Liver (tissue), 9 donors: ENCODE data around the gene EVC. TPM values are rescaled to one million over a fixed set of nuclear protein-coding genes. Genes with fewer than 3 reads are reported as not detected.

Source experiments
- DNase-seq: peaks from one replicate; pipeline ENCODE4 v3.0.0-alpha.2; 2017; ENCODE audit warnings: low spot score
- H3K27ac ChIP-seq, 2 donors: one replicate each; pipeline ENCODE4 v1.7.0; 2013; ENCODE audit warnings: inconsistent platforms in 2 of 2, low read length in 2 of 2, control low read depth in 1 of 2, low read depth in 1 of 2, mild to moderate bottlenecking in 1 of 2
- H3K27me3 ChIP-seq, 4 donors: one replicate each; pipeline versions ENCODE4 v1.6.1 to v1.7.0; 2013; ENCODE audit warnings: low read length in 3 of 4, inconsistent platforms in 1 of 4, mild to moderate bottlenecking in 1 of 4, moderate library complexity in 1 of 4; ENCODE audit not compliant: control insufficient read depth in 4 of 4, insufficient read depth in 4 of 4
- H3K36me3 ChIP-seq, 4 donors: one replicate each; pipeline versions ENCODE4 v1.6.1 to v1.7.0; 2013; ENCODE audit warnings: low read length in 3 of 4, mild to moderate bottlenecking in 3 of 4, low read depth in 1 of 4, moderate library complexity in 1 of 4; ENCODE audit not compliant: control insufficient read depth in 4 of 4, insufficient read depth in 3 of 4
- H3K4me1 ChIP-seq, 4 donors: one replicate each; pipeline versions ENCODE4 v1.6.1 to v1.7.0; 2013; ENCODE audit warnings: low read length in 3 of 4, mild to moderate bottlenecking in 3 of 4, moderate library complexity in 1 of 4; ENCODE audit not compliant: control insufficient read depth in 4 of 4, insufficient read depth in 4 of 4
- H3K4me3 ChIP-seq, 3 donors: one replicate each; pipeline versions ENCODE4 v1.6.1 to v1.7.0; 2013; ENCODE audit warnings: low read length in 3 of 3, control low read depth in 1 of 3, low read depth in 1 of 3, mild to moderate bottlenecking in 1 of 3
- H3K9ac ChIP-seq, 2 donors: one replicate each; pipeline ENCODE4 v1.7.0; 2013; ENCODE audit warnings: low read length in 2 of 2, mild to moderate bottlenecking in 2 of 2, moderate library complexity in 2 of 2, control low read depth in 1 of 2, low read depth in 1 of 2
- H3K9me3 ChIP-seq, 4 donors: one replicate each; pipeline versions ENCODE4 v1.6.1 to v1.7.0; 2013; ENCODE audit warnings: low read length in 3 of 4; ENCODE audit not compliant: control insufficient read depth in 4 of 4
- ATF3 ChIP-seq: IDR thresholded peaks from 2 replicates; pipeline ENCODE4 v1.6.1; 2016; ENCODE audit warnings: antibody characterized with exemption
- EGR1 ChIP-seq, 2 donors: IDR thresholded peaks; 2 replicates each; pipeline ENCODE4 v1.6.1; 2016 to 2018; ENCODE audit warnings: antibody characterized with exemption in 2 of 2, low read depth in 2 of 2
- FOXA1 ChIP-seq: IDR thresholded peaks from 2 replicates; pipeline ENCODE4 v1.6.1; 2016; ENCODE audit warnings: antibody characterized with exemption
- FOXA2 ChIP-seq: IDR thresholded peaks from 2 replicates; pipeline ENCODE4 v1.6.1; 2016; ENCODE audit warnings: antibody characterized with exemption
- GABPA ChIP-seq, 2 donors: IDR thresholded peaks in 1 of 2; conservative IDR thresholded peaks in 1 of 2; 2 replicates each; pipeline ENCODE4 v1.6.1; 2016; ENCODE audit warnings: antibody characterized with exemption in 2 of 2, mild to moderate bottlenecking in 1 of 2, moderate library complexity in 1 of 2
- HNF4A ChIP-seq, 2 donors: conservative IDR thresholded peaks; 2 replicates each; pipeline ENCODE4 v1.6.1; 2016; ENCODE audit warnings: antibody characterized with exemption in 2 of 2, mild to moderate bottlenecking in 2 of 2
- HNF4G ChIP-seq: IDR thresholded peaks from 2 replicates; pipeline ENCODE4 v1.6.1; 2016; ENCODE audit warnings: antibody characterized with exemption
- JUND ChIP-seq, 2 donors: IDR thresholded peaks; 2 replicates each; pipeline ENCODE4 v1.6.1; 2016; ENCODE audit warnings: antibody characterized with exemption in 2 of 2
- MAX ChIP-seq: IDR thresholded peaks from 2 replicates; pipeline ENCODE4 v1.6.1; 2016; ENCODE audit warnings: antibody characterized with exemption
- NR2F2 ChIP-seq: IDR thresholded peaks from 2 replicates; pipeline ENCODE4 v1.6.1; 2016; ENCODE audit warnings: antibody characterized with exemption
- RAD21 ChIP-seq, 2 donors: IDR thresholded peaks; 2 replicates each; pipeline ENCODE4 v1.6.1; 2016; ENCODE audit warnings: antibody characterized with exemption in 2 of 2, mild to moderate bottlenecking in 2 of 2
- REST ChIP-seq: IDR thresholded peaks from 2 replicates; pipeline ENCODE4 v1.6.1; 2016; ENCODE audit warnings: antibody characterized with exemption, mild to moderate bottlenecking
- YY1 ChIP-seq: IDR thresholded peaks from 2 replicates; pipeline ENCODE4 v1.6.1; 2016; ENCODE audit warnings: antibody characterized with exemption, mild to moderate bottlenecking
- WGBS: extraction: QIAGEN DNeasy Blood & Tissue Kit; methylation state at CpG from one replicate; pipeline ENCODE4 v1.1.7; 2013; 5-methylcytosine and 5-hydroxymethylcytosine counted together
- polyA plus RNA-seq, 2 donors: library from polyadenylated mRNA; stranded (reverse) in 1 of 2; unstranded in 1 of 2; fragments of 200-250 nt in 1 of 2; fragments of >200 nt in 1 of 2; fragmentation: Nextera tagmentation in 1 of 2; extraction: Ambion mirVana in 1 of 2; gene quantifications; one replicate each; pipeline versions ENCODE4 v1.2.1 to v1.2.3, GENCODE V29; 2013 to 2015
- total RNA-seq, 2 donors: library from RNA; depleted of rRNA; stranded (reverse); fragments of >200 nt; gene quantifications; one replicate each; pipeline ENCODE4 v1.2.3, GENCODE V29; 2014
- donor health status: healthy.
- donor health status: healthy.
- donor health status: healthy.
- donor health status: healthy.
- donor health status: healthy.

The EVC gene
- total and polyA plus RNA-seq, 4 donors = 0.76 to 10.9 (median 3.2) TPM

GRCh38 chr4:5664778-5665177 is 46.2 kb upstream of the EVC start:
- Histone ChIP-seq H3K9ac (no peak overlapping the region), H3K36me3 (peaks cover 0 to 2% (median 0%) of the 10 kb centered on the region in 4 donors), H3K4me3 (no peak overlapping the region), H3K27me3 (peaks cover 0 to 2% (median 0%) of the 10 kb centered on the region in 4 donors), H3K4me1 (no peaks in the 10 kb centered on the region), H3K27ac (no peak overlapping the region), H3K9me3 (no peaks in the 10 kb centered on the region)
- 97% methylated on average over 12 of the region's 12 CpGs for WGBS
- TF ChIP-seq ATF3 (no peak), REST (no peak), GABPA (IDR thresholded peaks at IDR 0.05 in 1 of 2, conservative IDR thresholded peaks at IDR 0.05 in 1 of 2) (no peak)
- no peak for DNase-seq

- WGBS = 76% methylated on average over 1 of the region's 1 CpG
- H3K9ac ChIP-seq = no peak overlapping the region
- H3K4me3 ChIP-seq = no peak overlapping the region
- no peak for DNase-seq
- H3K9me3 ChIP-seq = no peaks in the 10 kb centered on the region
- H3K27ac ChIP-seq = no peak overlapping the region
- peaks cover 0 to 2% (median 0%) of the 10 kb centered on the region in 4 donors for H3K27me3 ChIP-seq
- H3K4me1 ChIP-seq = no peaks in the 10 kb centered on the region
- H3K36me3 ChIP-seq = peaks cover 0 to under 1% (median 0%) of the 10 kb centered on the region in 4 donors
- no peak for TF ChIP-seq ATF3
- TF ChIP-seq YY1 = no peak
- no peak for TF ChIP-seq JUND (IDR thresholded peaks at IDR 0.05)
- no peak for TF ChIP-seq RAD21 (IDR thresholded peaks at IDR 0.05)
- no peak for TF ChIP-seq FOXA2
- no peak for TF ChIP-seq REST
- TF ChIP-seq HNF4G = no peak
Measured at GRCh38 chr4:5666741-5667140, 44.3 kb upstream of the EVC start.

- no peaks in the 10 kb centered on the region for H3K9me3 ChIP-seq
- H3K27ac ChIP-seq = no peak overlapping the region
- H3K4me1 ChIP-seq = no peaks in the 10 kb centered on the region
- H3K27me3 ChIP-seq = no peaks in the 10 kb centered on the region
- no peak overlapping the region for H3K4me3 ChIP-seq
- 94% methylated on average over 8 of the region's 8 CpGs for WGBS
- H3K9ac ChIP-seq = no peak overlapping the region
- DNase-seq = no peak
- H3K36me3 ChIP-seq = peaks cover 0 to 3% (median 0%) of the 10 kb centered on the region in 4 donors
- TF ChIP-seq YY1 = no peak
- no peak for TF ChIP-seq HNF4A (conservative IDR thresholded peaks at IDR 0.05)
- TF ChIP-seq FOXA1 = no peak
- TF ChIP-seq REST = no peak
- TF ChIP-seq RAD21 (IDR thresholded peaks at IDR 0.05) = no peak
- no peak for TF ChIP-seq MAX
- no peak for TF ChIP-seq GABPA (IDR thresholded peaks at IDR 0.05 in 1 of 2, conservative IDR thresholded peaks at IDR 0.05 in 1 of 2)
- TF ChIP-seq NR2F2 = no peak
- TF ChIP-seq EGR1 (IDR thresholded peaks at IDR 0.05; ENCODE audit: low read depth in 2 of 2) = no peak
Measured at GRCh38 chr4:5676763-5677162, 34.2 kb upstream of the EVC start.
